HG02852 (cell line): ENCODE results near the gene SIX3.
A peak's percentile ranks its signal among the peaks of the same experiment; 100 is the strongest.

Experiments used
- ATAC-seq: cut with Tn5 transposase; IDR thresholded peaks from one replicate; pipeline ENCODE4 v1.9.1; 2021; ENCODE audit warnings: mild to moderate bottlenecking, moderate library complexity; ENCODE audit not compliant: unreplicated experiment

The SIX3 gene

GRCh38 chr2:44942304-44943030, 965 bp downstream of the SIX3 start:
- ATAC-seq, result no peak

DNA sequence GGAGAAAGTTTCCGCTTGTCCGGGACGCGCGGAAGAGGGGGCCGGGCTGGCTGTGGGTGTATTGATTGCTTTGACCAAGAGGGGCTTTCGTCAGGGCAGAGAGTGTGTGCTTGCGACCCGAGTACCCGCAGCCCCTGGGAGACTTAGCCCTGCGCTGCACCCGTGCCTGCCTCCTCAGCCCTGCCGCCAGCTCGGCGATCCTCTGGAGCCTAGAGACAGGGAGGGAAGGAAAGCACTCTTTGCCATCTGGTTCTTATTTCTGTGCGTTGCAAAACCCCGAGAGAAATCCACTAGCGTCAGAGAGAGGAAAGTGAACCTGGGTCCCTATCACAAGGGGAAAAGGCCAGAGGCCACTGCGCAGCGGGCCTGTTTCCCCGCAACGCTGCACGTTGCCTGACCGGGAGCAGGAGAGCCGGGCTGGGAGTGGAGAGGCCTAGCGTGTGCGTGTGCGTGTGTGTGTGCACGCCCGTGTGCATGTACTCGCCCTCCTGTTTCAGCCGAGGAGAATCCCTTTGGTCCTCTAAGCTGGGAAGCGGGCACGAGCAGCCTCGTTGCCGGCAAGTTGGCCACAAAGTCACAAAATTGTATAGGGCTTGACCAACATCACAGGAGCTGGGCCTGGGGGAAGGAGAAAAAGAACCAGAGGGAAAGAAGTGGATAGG, 1.7 kb downstream of the SIX3 start:
- no peak for ATAC-seq

- ATAC-seq, result no peak
Measured at GRCh38 chr2:44943693-44944101, 2.2 kb downstream of the SIX3 start.

DNA sequence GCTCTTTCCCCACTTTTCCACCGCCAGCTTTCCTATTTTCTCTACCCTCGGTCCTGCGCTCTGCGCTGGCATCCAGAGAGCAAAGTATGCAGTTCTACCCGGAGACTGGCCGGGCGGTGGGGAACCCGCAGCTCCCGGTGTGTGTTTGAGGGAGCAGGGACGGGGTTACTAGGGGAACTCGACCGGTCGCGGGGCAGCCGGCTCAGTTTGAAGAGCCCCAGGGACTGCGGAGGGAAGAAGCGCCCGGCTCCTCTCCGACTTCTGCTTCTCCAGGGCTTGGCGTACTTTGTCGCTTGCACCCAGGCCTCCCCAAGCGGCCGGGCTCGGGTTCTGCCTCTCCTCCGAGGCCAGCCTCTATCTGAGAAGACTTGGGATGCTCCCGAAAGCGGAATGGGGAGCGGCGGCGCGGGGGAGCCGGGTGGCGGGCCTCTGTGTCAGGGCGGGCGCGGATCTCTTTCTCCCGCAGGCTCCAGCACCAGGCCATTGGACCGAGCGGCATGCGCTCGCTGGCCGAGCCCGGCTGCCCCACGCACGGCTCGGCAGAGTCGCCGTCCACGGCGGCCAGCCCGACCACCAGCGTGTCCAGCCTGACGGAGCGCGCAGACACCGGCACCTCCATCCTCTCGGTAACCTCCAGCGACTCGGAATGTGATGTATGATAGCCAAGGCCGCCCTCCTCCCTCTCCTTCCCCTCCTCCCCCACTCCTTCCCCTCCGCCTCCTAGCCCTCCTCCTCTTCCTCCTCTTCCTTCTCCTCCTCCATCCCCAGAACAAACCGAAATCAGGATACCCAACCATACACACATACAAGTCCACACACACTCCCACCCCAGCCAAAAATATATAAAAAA, 2.8 kb downstream of the SIX3 start:
- no peak for ATAC-seq

DNA sequence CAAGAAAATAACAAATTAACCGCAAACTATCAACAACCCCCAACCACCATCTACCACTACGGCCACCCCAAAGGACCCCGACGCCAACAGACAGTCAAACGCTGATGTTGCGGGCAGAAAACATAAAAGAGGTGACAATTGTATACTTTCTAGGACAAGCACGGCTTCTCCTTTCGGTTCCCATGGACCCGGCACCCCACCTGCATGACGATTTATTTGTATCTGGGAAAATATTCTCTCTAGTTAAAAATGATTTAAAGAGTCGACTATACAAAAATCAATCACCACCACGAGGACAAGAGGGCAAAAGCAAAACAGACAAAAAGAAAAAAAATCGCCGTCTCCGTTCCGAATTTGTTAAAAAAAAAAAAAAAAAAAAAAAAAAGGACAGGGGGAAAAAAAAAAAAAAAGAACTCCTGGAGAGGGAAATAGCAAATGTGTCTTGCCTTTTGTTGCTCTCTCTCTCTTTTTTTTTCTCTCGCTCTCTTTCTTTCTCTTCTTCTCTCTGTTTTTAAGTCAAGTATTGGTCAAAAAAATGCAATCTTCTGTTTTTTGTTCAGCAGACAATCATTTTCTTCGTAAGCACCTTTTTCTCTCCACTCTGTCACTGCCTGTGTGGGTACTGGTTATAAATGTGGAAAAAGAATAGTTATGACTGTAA, 3.6 kb downstream of the SIX3 start:
- no peak for ATAC-seq

GRCh38 chr2:44945676-44946371, 4.3 kb downstream of the SIX3 start:
- no peak for ATAC-seq

GRCh38 chr2:44946372-44947027, 5.0 kb downstream of the SIX3 start:
- no peak for ATAC-seq

- no peak for ATAC-seq
Measured at GRCh38 chr2:44947028-44947375, 5.5 kb downstream of the SIX3 start.

GRCh38 chr2:44948565-44949328, 7.2 kb downstream of the SIX3 start:
- no peak for ATAC-seq

DNA sequence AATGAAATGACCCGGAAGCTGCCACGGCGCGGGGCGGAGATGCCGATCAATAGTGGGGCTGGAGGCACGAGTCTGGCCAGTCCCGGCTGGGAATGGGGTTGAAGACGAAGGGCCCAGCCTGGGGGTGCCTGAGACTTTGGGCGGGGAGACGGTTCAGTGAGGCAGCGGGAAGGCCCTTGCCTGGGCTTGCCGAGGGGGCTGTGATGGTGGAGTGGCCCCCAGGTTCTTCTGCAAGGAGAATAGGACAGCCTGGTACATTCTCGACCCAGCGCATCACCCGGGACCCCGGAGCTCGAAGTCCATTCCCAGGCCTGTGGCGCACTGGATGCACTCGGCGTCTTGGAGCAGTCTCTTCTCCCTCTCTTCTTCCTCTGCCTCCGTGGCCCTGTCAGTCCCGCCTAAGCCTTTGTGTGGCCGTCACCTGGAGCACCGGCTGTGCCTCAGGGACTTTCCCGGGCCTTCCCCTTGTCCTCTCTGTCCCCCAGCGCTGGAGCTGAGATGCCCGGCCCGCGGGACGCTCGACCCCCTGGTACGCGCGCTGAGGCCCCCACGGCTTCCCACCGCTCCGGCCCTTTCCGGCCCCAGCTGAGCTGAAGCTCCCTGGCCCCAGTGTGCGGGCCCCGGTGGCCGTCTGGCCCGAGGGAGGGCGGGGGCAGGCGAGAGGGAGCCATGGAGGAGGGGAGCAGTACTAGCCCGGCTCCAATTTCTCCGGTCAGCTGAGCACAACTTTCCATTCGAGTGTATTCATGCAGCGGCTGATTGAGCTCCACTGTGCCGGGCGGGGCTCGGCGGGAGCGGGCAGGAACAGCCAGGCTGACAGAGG, 8.0 kb downstream of the SIX3 start:
- ATAC-seq, result no peak

- ATAC-seq, result no peak
Measured at GRCh38 chr2:44950646-44951045, 9.1 kb downstream of the SIX3 start.

- ATAC-seq, result no peak
Measured at GRCh38 chr2:44951124-44951523, 9.6 kb downstream of the SIX3 start.

DNA sequence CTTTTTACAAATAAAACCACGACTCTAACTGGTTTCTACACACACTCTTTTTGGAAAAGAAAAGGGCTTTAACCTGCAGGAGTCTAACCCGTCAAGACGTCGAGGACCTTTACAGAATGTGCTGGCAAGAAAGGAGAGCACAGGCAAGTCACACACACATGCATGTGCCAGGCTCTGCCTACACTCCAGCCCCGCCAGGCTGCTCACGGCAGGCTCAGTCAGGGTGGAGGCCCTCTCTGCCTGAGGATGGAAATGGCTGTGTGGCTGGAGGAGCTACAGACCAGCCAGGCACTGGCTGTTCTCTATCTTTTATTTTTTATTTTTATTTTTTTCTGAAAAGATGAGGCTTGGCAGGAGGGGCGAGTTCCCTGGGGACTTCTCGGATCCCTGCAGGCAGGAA, 10.2 kb downstream of the SIX3 start:
- no peak for ATAC-seq

GRCh38 chr2:44952143-44952805, 10.8 kb downstream of the SIX3 start:
- ATAC-seq, result peak; percentile 43

DNA sequence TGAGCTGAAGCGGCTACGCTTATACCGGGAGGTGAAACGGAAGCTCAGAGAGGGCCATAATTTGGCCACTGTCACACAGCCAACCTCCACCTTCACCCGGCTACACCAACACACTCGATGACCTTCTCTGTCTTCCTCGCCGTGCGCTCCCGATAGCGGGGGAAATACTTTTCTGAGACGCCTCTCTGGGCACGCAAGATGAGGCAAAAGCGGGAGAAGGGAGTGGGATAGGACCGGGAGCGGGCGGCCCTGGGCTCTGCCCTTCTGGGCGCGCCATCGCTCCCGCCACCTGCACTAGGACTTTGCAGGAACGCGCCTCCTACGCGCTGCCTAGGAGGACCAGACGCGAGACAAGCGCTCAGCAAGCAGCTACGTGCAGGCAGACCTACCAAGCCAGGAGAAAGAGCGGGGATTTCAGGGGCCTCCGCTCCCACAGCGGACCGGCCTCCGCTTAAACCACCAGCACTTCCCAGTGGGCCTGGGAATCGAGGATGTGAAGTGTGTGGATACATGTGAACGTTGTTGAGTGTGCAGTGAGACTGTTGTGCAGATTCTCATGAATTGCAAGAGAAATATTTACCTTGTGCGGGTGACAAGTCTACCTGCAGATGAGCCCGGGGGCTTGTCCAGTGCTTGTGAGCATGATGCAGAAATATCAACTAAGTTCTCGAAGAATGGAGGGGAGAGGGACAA, 11.4 kb downstream of the SIX3 start:
- ATAC-seq, result no peak

DNA sequence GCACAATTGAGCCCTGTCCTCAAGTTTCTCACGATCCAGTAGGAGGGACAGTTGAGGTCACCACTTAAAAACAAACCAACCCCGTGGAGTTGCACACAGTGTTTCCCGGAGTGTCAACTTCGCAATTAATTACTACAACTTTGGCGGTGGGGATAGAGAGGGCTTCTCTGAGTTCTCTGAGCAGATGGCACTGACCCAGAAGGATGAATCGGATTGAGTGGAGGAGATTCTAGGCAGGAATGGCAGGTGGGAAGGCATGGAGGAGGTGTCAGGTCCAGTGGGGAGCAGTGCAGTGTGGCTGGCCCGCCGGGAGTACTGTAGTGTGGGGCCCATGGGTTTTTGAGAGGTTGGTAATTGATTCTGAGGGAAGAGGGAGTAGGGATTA, 12.0 kb downstream of the SIX3 start:
- no peak for ATAC-seq

DNA sequence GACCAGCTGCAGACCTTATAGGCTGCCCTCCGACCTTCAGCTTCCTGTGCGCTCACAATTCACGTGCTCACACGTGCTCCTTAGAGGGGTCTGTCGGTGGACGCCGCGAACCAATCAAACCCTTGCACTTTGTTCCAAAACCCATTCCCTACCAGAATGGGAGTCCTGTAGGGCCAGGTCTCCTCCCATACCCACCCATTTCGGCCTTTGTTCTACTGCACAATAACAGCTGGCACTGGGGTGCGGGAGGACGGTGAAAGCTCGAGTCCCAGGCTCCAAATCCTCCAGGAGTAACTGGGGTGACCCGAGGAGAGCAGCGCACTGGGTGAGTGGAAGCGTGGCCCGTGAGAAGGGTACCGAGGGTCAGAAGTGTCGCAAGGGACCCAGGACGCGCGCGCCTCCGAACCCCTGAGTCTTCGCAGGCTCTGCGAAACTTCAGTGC, 13.0 kb downstream of the SIX3 start:
- ATAC-seq, result no peak
